ENCODE data around the gene SNPH.

GRCh38 chr20:1296117-1296610 lies 30.1 kb downstream of the SNPH start:
- no peak for TF ChIP-seq RAD21 (conservative IDR thresholded peaks at IDR 0.05 in 1 of 2, IDR thresholded peaks at IDR 0.05 in 1 of 2)
- TF ChIP-seq CTCF (IDR thresholded peaks at IDR 0.05) = no peak
- no peak for TF ChIP-seq NR3C1 (IDR thresholded peaks at IDR 0.05)
- TF ChIP-seq CBX8 (IDR thresholded peaks at IDR 0.05) = no peak
- TF ChIP-seq RCOR1 (IDR thresholded peaks at IDR 0.05; ENCODE audit: low read depth, low read length) = no peak
- TF ChIP-seq MYC (IDR thresholded peaks at IDR 0.05; ENCODE audit: borderline replicate concordance, low read length) = no peak
- TF ChIP-seq ELK1 (IDR thresholded peaks at IDR 0.05; ENCODE audit: low read depth, low read length) = no peak
- TF ChIP-seq EHMT2 (IDR thresholded peaks at IDR 0.05; ENCODE audit: low read depth) = no peak
- no peak for TF ChIP-seq BHLHE40 (IDR thresholded peaks at IDR 0.05; ENCODE audit: low read depth, low read length)
